Measurements from ENCODE around the gene ELMO1. TPM values are rescaled to one million over a fixed set of nuclear protein-coding genes. Genes with fewer than 3 reads are reported as not detected.

Gene ELMO1
- total and polyA plus RNA-seq, 2 experiments from 2014 or later = 6.5 to 24.9 TPM

- H3K79me2 ChIP-seq (replicated peaks; ENCODE audit: insufficient read depth) = no peaks in the 10 kb centered on the region
- TF ChIP-seq POLR2AphosphoS5 (IDR thresholded peaks at IDR 0.05; ENCODE audit: low read depth) (no peak), ZNF331 (CRISPR knock-in tag; IDR thresholded peaks at IDR 0.05; ENCODE audit: low read depth) (no peak), NANOG (IDR thresholded peaks at IDR 0.05; ENCODE audit: borderline replicate concordance) (no peak), EZH2phosphoT487 (IDR thresholded peaks at IDR 0.05; ENCODE audit: unreplicated experiment) (no peak), ZNF114 (CRISPR knock-in tag; IDR thresholded peaks at IDR 0.05) (no peak), JUNB (IDR thresholded peaks at IDR 0.05; ENCODE audit: unreplicated experiment) (no peak), ZNF462 (CRISPR knock-in tag; IDR thresholded peaks at IDR 0.05) (no peak), ETS1 (IDR thresholded peaks at IDR 0.05) (no peak), EZH2 (IDR thresholded peaks at IDR 0.05; ENCODE audit: low read depth, unreplicated experiment) (no peak), STAT1 (IDR thresholded peaks at IDR 0.05; ENCODE audit: unreplicated experiment) (no peak), CREB1 (CRISPR knock-in tag; IDR thresholded peaks at IDR 0.05; ENCODE audit: low read depth) (no peak)
- TF ChIP-seq, protein P1, sequence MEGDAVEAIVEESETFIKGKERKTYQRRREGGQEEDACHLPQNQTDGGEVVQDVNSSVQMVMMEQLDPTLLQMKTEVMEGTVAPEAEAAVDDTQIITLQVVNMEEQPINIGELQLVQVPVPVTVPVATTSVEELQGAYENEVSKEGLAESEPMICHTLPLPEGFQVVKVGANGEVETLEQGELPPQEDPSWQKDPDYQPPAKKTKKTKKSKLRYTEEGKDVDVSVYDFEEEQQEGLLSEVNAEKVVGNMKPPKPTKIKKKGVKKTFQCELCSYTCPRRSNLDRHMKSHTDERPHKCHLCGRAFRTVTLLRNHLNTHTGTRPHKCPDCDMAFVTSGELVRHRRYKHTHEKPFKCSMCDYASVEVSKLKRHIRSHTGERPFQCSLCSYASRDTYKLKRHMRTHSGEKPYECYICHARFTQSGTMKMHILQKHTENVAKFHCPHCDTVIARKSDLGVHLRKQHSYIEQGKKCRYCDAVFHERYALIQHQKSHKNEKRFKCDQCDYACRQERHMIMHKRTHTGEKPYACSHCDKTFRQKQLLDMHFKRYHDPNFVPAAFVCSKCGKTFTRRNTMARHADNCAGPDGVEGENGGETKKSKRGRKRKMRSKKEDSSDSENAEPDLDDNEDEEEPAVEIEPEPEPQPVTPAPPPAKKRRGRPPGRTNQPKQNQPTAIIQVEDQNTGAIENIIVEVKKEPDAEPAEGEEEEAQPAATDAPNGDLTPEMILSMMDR (conservative IDR thresholded peaks at IDR 0.05; ENCODE audit: low read depth in 2 of 2) = no peak
- TF ChIP-seq, protein P2, sequence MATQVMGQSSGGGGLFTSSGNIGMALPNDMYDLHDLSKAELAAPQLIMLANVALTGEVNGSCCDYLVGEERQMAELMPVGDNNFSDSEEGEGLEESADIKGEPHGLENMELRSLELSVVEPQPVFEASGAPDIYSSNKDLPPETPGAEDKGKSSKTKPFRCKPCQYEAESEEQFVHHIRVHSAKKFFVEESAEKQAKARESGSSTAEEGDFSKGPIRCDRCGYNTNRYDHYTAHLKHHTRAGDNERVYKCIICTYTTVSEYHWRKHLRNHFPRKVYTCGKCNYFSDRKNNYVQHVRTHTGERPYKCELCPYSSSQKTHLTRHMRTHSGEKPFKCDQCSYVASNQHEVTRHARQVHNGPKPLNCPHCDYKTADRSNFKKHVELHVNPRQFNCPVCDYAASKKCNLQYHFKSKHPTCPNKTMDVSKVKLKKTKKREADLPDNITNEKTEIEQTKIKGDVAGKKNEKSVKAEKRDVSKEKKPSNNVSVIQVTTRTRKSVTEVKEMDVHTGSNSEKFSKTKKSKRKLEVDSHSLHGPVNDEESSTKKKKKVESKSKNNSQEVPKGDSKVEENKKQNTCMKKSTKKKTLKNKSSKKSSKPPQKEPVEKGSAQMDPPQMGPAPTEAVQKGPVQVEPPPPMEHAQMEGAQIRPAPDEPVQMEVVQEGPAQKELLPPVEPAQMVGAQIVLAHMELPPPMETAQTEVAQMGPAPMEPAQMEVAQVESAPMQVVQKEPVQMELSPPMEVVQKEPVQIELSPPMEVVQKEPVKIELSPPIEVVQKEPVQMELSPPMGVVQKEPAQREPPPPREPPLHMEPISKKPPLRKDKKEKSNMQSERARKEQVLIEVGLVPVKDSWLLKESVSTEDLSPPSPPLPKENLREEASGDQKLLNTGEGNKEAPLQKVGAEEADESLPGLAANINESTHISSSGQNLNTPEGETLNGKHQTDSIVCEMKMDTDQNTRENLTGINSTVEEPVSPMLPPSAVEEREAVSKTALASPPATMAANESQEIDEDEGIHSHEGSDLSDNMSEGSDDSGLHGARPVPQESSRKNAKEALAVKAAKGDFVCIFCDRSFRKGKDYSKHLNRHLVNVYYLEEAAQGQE (IDR thresholded peaks at IDR 0.05; ENCODE audit: unreplicated experiment) = no peak
- Mint-ChIP-seq H3K9me3 (no peaks in the 10 kb centered on the region), H3K4me1 (peaks cover 25% of the 10 kb centered on the region), H3K36me3 (ENCODE audit: low read depth) (no peaks in the 10 kb centered on the region), H3K27me3 (ENCODE audit: insufficient read depth, low read depth, poor library complexity) (no peaks in the 10 kb centered on the region), H3K4me3 (no peak overlapping the region), H3K27ac (peak overlapping the region; percentile 67; the same call in 1 of the 2 replicates)
- no peak overlapping the region for H3K4me3 ChIP-seq
- H2AFZ ChIP-seq = no peak overlapping the region
- peak; percentile 34 for DNase-seq (ENCODE audit: low spot score)
- H3K27ac ChIP-seq (ENCODE audit: low read depth) = no peak overlapping the region
- H3K27me3 ChIP-seq (ENCODE audit: insufficient read depth) = no peaks in the 10 kb centered on the region
- ATAC-seq = peak; percentile 77
- peaks cover 5% of the 10 kb centered on the region; the same call in 1 of the 2 replicates for H3K4me1 ChIP-seq (ENCODE audit: insufficient read depth)
- H3K9me2 ChIP-seq (ENCODE audit: insufficient read depth) = no peaks in the 10 kb centered on the region
- no peaks in the 10 kb centered on the region for H4K20me1 ChIP-seq (replicated peaks; ENCODE audit: insufficient read depth)
- H3K4me2 ChIP-seq = no peak overlapping the region
- H3K36me3 ChIP-seq (ENCODE audit: insufficient read depth) = no peaks in the 10 kb centered on the region
- no peaks in the 10 kb centered on the region for H3F3A ChIP-seq (replicated peaks; ENCODE audit: low read depth)
Observed at GRCh38 chr7:37047260-37047659, 401.4 kb downstream of the ELMO1 start.

Measured in GM23338 (cell line).